AG04450 (cell line): Measurements from ENCODE around the gene TGM2. TPM values are rescaled to one million over a fixed set of nuclear protein-coding genes. Genes with fewer than 3 reads are reported as not detected.

ENCODE experiments used
- CTCF ChIA-PET: fragments of 300-600, 350-600 bp; formaldehyde crosslinking; extraction: SDS; loops from one replicate; lab custom pipeline; 2022; ENCODE audit warnings: antibody characterized with exemption, inconsistent platforms; lab: Charles Lee
- POLR2A ChIA-PET: fragments of 350-600 bp; formaldehyde crosslinking; extraction: SDS; loops from one replicate; lab custom pipeline; 2021; ENCODE audit warnings: antibody characterized with exemption, inconsistent platforms; lab: Yijun Ruan, JAX
- DNase-seq: peaks from one replicate; pipeline ENCODE4 v3.0.0-alpha.2; 2011; ENCODE audit warnings: low read depth, low spot score
- H3K27ac ChIP-seq: one replicate; pipeline ENCODE4 v1.5.1; 2012; ENCODE audit warnings: low read depth, low read length, control low read depth
- H3K27me3 ChIP-seq: one replicate; pipeline ENCODE4 v1.6.0; 2012; ENCODE audit warnings: low read length; ENCODE audit not compliant: control insufficient read depth, insufficient read depth
- H3K4me3 ChIP-seq: 2 replicates; pipeline ENCODE4 v1.5.1; 2011; ENCODE audit warnings: mild to moderate bottlenecking, low read depth, low read length, control low read depth
- H3K9me3 ChIP-seq: 2 replicates; pipeline ENCODE4 v1.5.1; 2012; ENCODE audit warnings: low read length; ENCODE audit not compliant: control insufficient read depth, insufficient read depth
- CTCF ChIP-seq: IDR thresholded peaks from 2 replicates; pipeline ENCODE4 v1.5.1; 2011; ENCODE audit warnings: low read depth, low read length, control low read depth, inconsistent platforms
- polyA plus RNA-seq: library from polyadenylated mRNA; depleted of rRNA; stranded (reverse); fragments of >200 nt; gene quantifications from 2 replicates; pipeline ENCODE4 v1.2.3, GENCODE V29; 2011

TGM2 gene
- polyA plus RNA-seq, 1 experiment, result 326 TPM

DNA sequence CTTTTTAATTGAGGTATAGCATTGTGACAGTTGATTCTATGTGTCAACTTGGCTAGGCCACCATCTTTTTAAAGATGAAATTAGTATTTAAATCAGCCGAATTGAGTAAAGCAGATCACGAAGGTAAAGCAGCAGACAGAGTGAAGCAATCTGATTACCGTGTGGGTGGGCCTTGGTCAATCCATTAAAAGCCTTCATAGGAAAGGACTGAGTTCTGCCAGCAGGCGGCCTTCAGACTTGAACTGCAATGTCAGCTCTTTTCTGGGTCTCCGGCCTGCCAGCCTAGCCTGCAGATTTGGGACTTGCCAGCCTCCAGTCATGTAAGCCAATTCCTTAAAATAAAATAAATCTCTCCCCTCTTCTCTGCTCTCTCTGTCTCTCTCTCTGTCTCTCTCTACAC lies 22.4 kb upstream of the TGM2 start:
- Histone ChIP-seq H3K27ac (no peak overlapping the region), H3K4me3 (no peak overlapping the region), H3K9me3 (peaks cover 2% of the 10 kb centered on the region; the same call in 1 of the 2 replicates), H3K27me3 (no peaks in the 10 kb centered on the region)
- CTCF ChIA-PET, result interaction anchor here (0.6 to 1.1 kb wide), 4 partner anchors 9 to 133 kb away, joined by 4 read pairs; no protein-coding TSS in a partner anchor
- peak; percentile 45 for TF ChIP-seq CTCF
- POLR2A ChIA-PET, result no interaction called here
- DNase-seq, result no peak

DNA sequence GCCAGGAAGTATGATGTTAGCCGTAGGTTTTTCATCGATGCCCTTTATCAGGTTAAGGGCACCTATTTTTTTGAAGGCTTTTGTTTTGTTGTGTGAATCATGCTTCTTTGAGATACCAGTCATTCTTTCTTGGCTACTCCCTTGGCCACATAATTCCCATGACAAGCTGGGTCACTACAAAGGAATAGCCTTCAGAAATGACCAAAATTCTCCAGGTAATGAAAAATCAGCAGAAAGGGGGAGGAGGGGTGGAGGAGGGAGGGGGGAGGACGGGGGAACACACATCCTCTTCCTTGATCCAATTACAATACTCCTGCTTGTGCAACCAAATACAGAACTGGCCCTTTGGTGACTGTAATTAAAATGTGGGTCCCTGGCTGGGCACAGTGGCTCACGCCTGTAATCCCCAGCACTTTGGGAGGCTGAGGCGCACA lies 21.7 kb upstream of the TGM2 start:
- POLR2A ChIA-PET, result no interaction called here

GRCh38 chr20:38184101-38184500 lies 19.0 kb upstream of the TGM2 start:
- ChIA-PET POLR2A (no interaction called here), CTCF (no interaction called here)
- peaks cover 5% of the 10 kb centered on the region; the same call in 1 of the 2 replicates for H3K9me3 ChIP-seq
- no peak for TF ChIP-seq CTCF
- no peaks in the 10 kb centered on the region for H3K27me3 ChIP-seq
- H3K27ac ChIP-seq, result no peak overlapping the region
- no peak for DNase-seq
- H3K4me3 ChIP-seq, result no peak overlapping the region

More for the DNA sequence above, 21.7 kb upstream of the TGM2 start:
- TF ChIP-seq CTCF, result no peak
- Histone ChIP-seq H3K9me3 (peaks cover 5% of the 10 kb centered on the region; the same call in 1 of the 2 replicates), H3K4me3 (no peak overlapping the region), H3K27ac (no peak overlapping the region), H3K27me3 (no peaks in the 10 kb centered on the region)
- CTCF ChIA-PET, result interaction anchor here (0.9 to 1.1 kb wide), 3 partner anchors 10 to 35 kb away, joined by 4 read pairs; no protein-coding TSS in a partner anchor
- DNase-seq, result no peak

GRCh38 chr20:38181971-38182370 lies 16.9 kb upstream of the TGM2 start:
- POLR2A ChIA-PET, result no interaction called here
- Histone ChIP-seq H3K27ac (no peak overlapping the region), H3K4me3 (no peak overlapping the region), H3K9me3 (peaks cover 5% of the 10 kb centered on the region; the same call in 1 of the 2 replicates), H3K27me3 (no peaks in the 10 kb centered on the region)
- DNase-seq, result no peak
- CTCF ChIA-PET, result interaction anchor here (0.8 to 1.4 kb wide), 2 partner anchors 42 to 124 kb away, joined by 3 read pairs; no protein-coding TSS in a partner anchor
- TF ChIP-seq CTCF, result no peak

GRCh38 chr20:38181207-38181801 lies 16.2 kb upstream of the TGM2 start:
- Histone ChIP-seq H3K9me3 (peaks cover 5% of the 10 kb centered on the region; the same call in 1 of the 2 replicates), H3K27me3 (no peaks in the 10 kb centered on the region), H3K4me3 (no peak overlapping the region), H3K27ac (no peak overlapping the region)
- ChIA-PET CTCF (interaction anchor here (1.3 to 1.4 kb wide), 2 partner anchors 39 to 124 kb away, joined by 3 read pairs; no protein-coding TSS in a partner anchor), POLR2A (no interaction called here)
- TF ChIP-seq CTCF, result no peak
- no peak for DNase-seq
